ENCODE measurements around the gene WARS2.
A peak's percentile ranks its signal among the peaks of the same experiment; 100 is the strongest.
"Not testable (repeated sequence)": the region's sequence is repeated elsewhere in the genome, so short reads cannot be mapped to it uniquely, and the experiment has no call there.

WARS2 gene

GRCh38 chr1:119140177-119141019, at the start of gene WARS2:
Gene WARS2 (minus strand): TSS chr1:119140653. CDS start chr1:119140644, 9 bp downstream.
- Histone ChIP-seq H3K4me1 (ENCODE audit: control insufficient read depth in 1 of 2, insufficient read depth in 2 of 2, low read length in 2 of 2) (peaks cover 14 to 23% of the 10 kb centered on the region in 2 donors), H3K36me3 (ENCODE audit: control insufficient read depth in 1 of 2, insufficient read depth in 2 of 2, low read length in 2 of 2) (no peaks in the 10 kb centered on the region), H3K4me3 (ENCODE audit: low read depth in 1 of 2, low read length in 2 of 2) (peak within 1 kb of the TSS; percentile 77 to 95), H3K27ac (ENCODE audit: low read depth, low read length) (peak within 1 kb of the TSS; percentile 96), H3K9me3 (ENCODE audit: control insufficient read depth in 1 of 2, low read length in 2 of 2) (no peaks in the 10 kb centered on the region), H3K9ac (ENCODE audit: low read depth in 1 of 2, low read length in 2 of 2) (peak within 1 kb of the TSS; percentile 90 to 91), H3K27me3 (ENCODE audit: control insufficient read depth in 1 of 2, insufficient read depth in 2 of 2, low read length in 2 of 2) (no peaks in the 10 kb centered on the region)

- no peak overlapping the region for H3K4me3 ChIP-seq (ENCODE audit: low read depth in 1 of 2, low read length in 2 of 2)
- H3K27me3 ChIP-seq (ENCODE audit: control insufficient read depth in 1 of 2, insufficient read depth in 2 of 2, low read length in 2 of 2) = no peaks in the 10 kb centered on the region
- H3K36me3 ChIP-seq (ENCODE audit: control insufficient read depth in 1 of 2, insufficient read depth in 2 of 2, low read length in 2 of 2) = no peaks in the 10 kb centered on the region
- H3K4me1 ChIP-seq (ENCODE audit: control insufficient read depth in 1 of 2, insufficient read depth in 2 of 2, low read length in 2 of 2) = no peaks in the 10 kb centered on the region
- peaks cover 0 to 12% of the 10 kb centered on the region in 2 donors for H3K9me3 ChIP-seq (ENCODE audit: control insufficient read depth in 1 of 2, low read length in 2 of 2)
- H3K27ac ChIP-seq (ENCODE audit: low read depth, low read length) = no peak overlapping the region
- H3K9ac ChIP-seq (ENCODE audit: low read depth in 1 of 2, low read length in 2 of 2) = no peak overlapping the region
Observed at GRCh38 chr1:119188926-119189325, 48.5 kb upstream of the WARS2 start.

GRCh38 chr1:119187416-119187815, 47.0 kb upstream of the WARS2 start:
- H3K4me3 ChIP-seq (ENCODE audit: low read depth in 1 of 2, low read length in 2 of 2) = no peak overlapping the region
- no peaks in the 10 kb centered on the region for H3K4me1 ChIP-seq (ENCODE audit: control insufficient read depth in 1 of 2, insufficient read depth in 2 of 2, low read length in 2 of 2)
- H3K9ac ChIP-seq (ENCODE audit: low read depth in 1 of 2, low read length in 2 of 2) = no peak overlapping the region
- no peak overlapping the region for H3K27ac ChIP-seq (ENCODE audit: low read depth, low read length)
- H3K36me3 ChIP-seq (ENCODE audit: control insufficient read depth in 1 of 2, insufficient read depth in 2 of 2, low read length in 2 of 2) = no peaks in the 10 kb centered on the region
- H3K27me3 ChIP-seq (ENCODE audit: control insufficient read depth in 1 of 2, insufficient read depth in 2 of 2, low read length in 2 of 2) = no peaks in the 10 kb centered on the region
- H3K9me3 ChIP-seq (ENCODE audit: control insufficient read depth in 1 of 2, low read length in 2 of 2) = peaks cover 0 to 12% of the 10 kb centered on the region in 2 donors

- Histone ChIP-seq H3K36me3 (ENCODE audit: control insufficient read depth in 1 of 2, insufficient read depth in 2 of 2, low read length in 2 of 2) (no peaks in the 10 kb centered on the region), H3K4me3 (ENCODE audit: low read depth in 1 of 2, low read length in 2 of 2) (no peak overlapping the region), H3K27me3 (ENCODE audit: control insufficient read depth in 1 of 2, insufficient read depth in 2 of 2, low read length in 2 of 2) (no peaks in the 10 kb centered on the region), H3K27ac (ENCODE audit: low read depth, low read length) (no peak overlapping the region), H3K4me1 (ENCODE audit: control insufficient read depth in 1 of 2, insufficient read depth in 2 of 2, low read length in 2 of 2) (no peaks in the 10 kb centered on the region), H3K9ac (ENCODE audit: low read depth in 1 of 2, low read length in 2 of 2) (no peak overlapping the region), H3K9me3 (ENCODE audit: control insufficient read depth in 1 of 2, low read length in 2 of 2) (peaks cover 0 to 12% of the 10 kb centered on the region in 2 donors)
Observed at GRCh38 chr1:119186471-119186870, 46.0 kb upstream of the WARS2 start.

GRCh38 chr1:119184972-119185371, 44.5 kb upstream of the WARS2 start:
- H3K36me3 ChIP-seq (ENCODE audit: control insufficient read depth in 1 of 2, insufficient read depth in 2 of 2, low read length in 2 of 2) = no peaks in the 10 kb centered on the region
- peaks cover 0 to 12% of the 10 kb centered on the region in 2 donors for H3K9me3 ChIP-seq (ENCODE audit: control insufficient read depth in 1 of 2, low read length in 2 of 2)
- H3K9ac ChIP-seq (ENCODE audit: low read depth in 1 of 2, low read length in 2 of 2) = no peak overlapping the region
- H3K4me3 ChIP-seq (ENCODE audit: low read depth in 1 of 2, low read length in 2 of 2) = no peak overlapping the region
- no peaks in the 10 kb centered on the region for H3K27me3 ChIP-seq (ENCODE audit: control insufficient read depth in 1 of 2, insufficient read depth in 2 of 2, low read length in 2 of 2)
- H3K27ac ChIP-seq (ENCODE audit: low read depth, low read length) = no peak overlapping the region
- no peaks in the 10 kb centered on the region for H3K4me1 ChIP-seq (ENCODE audit: control insufficient read depth in 1 of 2, insufficient read depth in 2 of 2, low read length in 2 of 2)

- H3K9ac ChIP-seq (ENCODE audit: low read depth in 1 of 2, low read length in 2 of 2) = no peak overlapping the region
- H3K4me3 ChIP-seq (ENCODE audit: low read depth in 1 of 2, low read length in 2 of 2) = no peak overlapping the region
- no peak overlapping the region for H3K27ac ChIP-seq (ENCODE audit: low read depth, low read length)
- H3K36me3 ChIP-seq (ENCODE audit: control insufficient read depth in 1 of 2, insufficient read depth in 2 of 2, low read length in 2 of 2) = no peaks in the 10 kb centered on the region
- no peaks in the 10 kb centered on the region for H3K27me3 ChIP-seq (ENCODE audit: control insufficient read depth in 1 of 2, insufficient read depth in 2 of 2, low read length in 2 of 2)
- H3K4me1 ChIP-seq (ENCODE audit: control insufficient read depth in 1 of 2, insufficient read depth in 2 of 2, low read length in 2 of 2) = no peaks in the 10 kb centered on the region
- no peaks in the 10 kb centered on the region for H3K9me3 ChIP-seq (ENCODE audit: control insufficient read depth in 1 of 2, low read length in 2 of 2)
Observed at GRCh38 chr1:119181218-119181617, 40.8 kb upstream of the WARS2 start.

- H3K4me1 ChIP-seq (ENCODE audit: control insufficient read depth in 1 of 2, insufficient read depth in 2 of 2, low read length in 2 of 2) = no peaks in the 10 kb centered on the region
- no peak overlapping the region for H3K27ac ChIP-seq (ENCODE audit: low read depth, low read length)
- no peaks in the 10 kb centered on the region for H3K36me3 ChIP-seq (ENCODE audit: control insufficient read depth in 1 of 2, insufficient read depth in 2 of 2, low read length in 2 of 2)
Observed at GRCh38 chr1:119179051-119179450, 38.6 kb upstream of the WARS2 start.

GRCh38 chr1:119172927-119173326, 32.5 kb upstream of the WARS2 start:
- H3K9ac ChIP-seq (ENCODE audit: low read depth in 1 of 2, low read length in 2 of 2); H3K4me3 ChIP-seq (ENCODE audit: low read depth in 1 of 2, low read length in 2 of 2); H3K36me3 ChIP-seq (ENCODE audit: control insufficient read depth in 1 of 2, insufficient read depth in 2 of 2, low read length in 2 of 2); H3K27me3 ChIP-seq (ENCODE audit: control insufficient read depth in 1 of 2, insufficient read depth in 2 of 2, low read length in 2 of 2); H3K27ac ChIP-seq (ENCODE audit: low read depth, low read length); H3K9me3 ChIP-seq (ENCODE audit: control insufficient read depth in 1 of 2, low read length in 2 of 2); H3K4me1 ChIP-seq (ENCODE audit: control insufficient read depth in 1 of 2, insufficient read depth in 2 of 2, low read length in 2 of 2): not testable (repeated sequence)

More at GRCh38 chr1:119179051-119179450, 38.6 kb upstream of the WARS2 start:
- no peak overlapping the region for H3K9ac ChIP-seq (ENCODE audit: low read depth in 1 of 2, low read length in 2 of 2)
- no peak overlapping the region for H3K4me3 ChIP-seq (ENCODE audit: low read depth in 1 of 2, low read length in 2 of 2)
- no peaks in the 10 kb centered on the region for H3K9me3 ChIP-seq (ENCODE audit: control insufficient read depth in 1 of 2, low read length in 2 of 2)
- no peaks in the 10 kb centered on the region for H3K27me3 ChIP-seq (ENCODE audit: control insufficient read depth in 1 of 2, insufficient read depth in 2 of 2, low read length in 2 of 2)

- H3K9ac ChIP-seq (ENCODE audit: low read depth in 1 of 2, low read length in 2 of 2); H3K4me3 ChIP-seq (ENCODE audit: low read depth in 1 of 2, low read length in 2 of 2); H3K4me1 ChIP-seq (ENCODE audit: control insufficient read depth in 1 of 2, insufficient read depth in 2 of 2, low read length in 2 of 2); H3K36me3 ChIP-seq (ENCODE audit: control insufficient read depth in 1 of 2, insufficient read depth in 2 of 2, low read length in 2 of 2); H3K27me3 ChIP-seq (ENCODE audit: control insufficient read depth in 1 of 2, insufficient read depth in 2 of 2, low read length in 2 of 2); H3K27ac ChIP-seq (ENCODE audit: low read depth, low read length); H3K9me3 ChIP-seq (ENCODE audit: control insufficient read depth in 1 of 2, low read length in 2 of 2): not testable (repeated sequence)
Observed at GRCh38 chr1:119171381-119172010, 31.0 kb upstream of the WARS2 start.

GRCh38 chr1:119163396-119163795, 22.9 kb upstream of the WARS2 start:
- Histone ChIP-seq H3K27me3 (ENCODE audit: control insufficient read depth in 1 of 2, insufficient read depth in 2 of 2, low read length in 2 of 2) (no peaks in the 10 kb centered on the region), H3K9ac (ENCODE audit: low read depth in 1 of 2, low read length in 2 of 2) (no peak overlapping the region), H3K4me3 (ENCODE audit: low read depth in 1 of 2, low read length in 2 of 2) (no peak overlapping the region), H3K36me3 (ENCODE audit: control insufficient read depth in 1 of 2, insufficient read depth in 2 of 2, low read length in 2 of 2) (peaks cover 13 to 31% of the 10 kb centered on the region in 2 donors), H3K9me3 (ENCODE audit: control insufficient read depth in 1 of 2, low read length in 2 of 2) (no peaks in the 10 kb centered on the region), H3K4me1 (ENCODE audit: control insufficient read depth in 1 of 2, insufficient read depth in 2 of 2, low read length in 2 of 2) (no peaks in the 10 kb centered on the region), H3K27ac (ENCODE audit: low read depth, low read length) (no peak overlapping the region)
